K562 (cell line): ENCODE data around the gene MARCHF3. TPM values are rescaled to one million over a fixed set of nuclear protein-coding genes. Genes with fewer than 3 reads are reported as not detected.

ENCODE experiments used
- ATAC-seq: fragments of 200-7000 bp; cut with Tn5 transposase; 3 replicates; pipeline ENCODE4 v1.9.1; 2020; ENCODE audit warnings: moderate library complexity
- BruUV-seq: library from RNA; stranded (reverse); fragments of 400-500 nt; replicated peaks from 2 replicates; lab custom pipeline; 2021; lab: Mats Ljungman, UMichigan
- CTCF ChIA-PET: fragments of 300-600 bp; formaldehyde crosslinking; extraction: SDS; loops from one replicate; lab custom pipeline; 2021; ENCODE audit warnings: low intra/inter-chr PET ratio; lab: Yijun Ruan, JAX
- POLR2A ChIA-PET: fragments of 300-600, 350-650 bp; sonication (Branson Sonifier 250); formaldehyde crosslinking; extraction: SDS; loops from one replicate; lab custom pipeline; 2021; ENCODE audit warnings: antibody characterized with exemption, inconsistent platforms; lab: Yijun Ruan, JAX
- DNase-seq, 4 experiments: peaks; one replicate each; pipeline versions ENCODE4 v3.0.0 to v3.0.0-alpha.2; 2011 to 2018; ENCODE audit warnings: low spot score in 3 of 4, mixed read lengths in 3 of 4; ENCODE audit errors: extremely low read depth in 1 of 4
- FAIRE-seq: peaks from 2 replicates; lab custom pipeline; 2011; peaks lifted over from hg19 to GRCh38; lab: Jason Lieb, UNC
- H2AFZ ChIP-seq: 2 replicates; pipeline ENCODE4 v1.6.0; 2011; ENCODE audit warnings: low read depth, low read length, control low read depth, inconsistent platforms
- H3K27ac ChIP-seq: fragments of 200-600 bp; 3 replicates; pipeline ENCODE4 v1.8.0; 2011; ENCODE audit warnings: low read depth, mild to moderate bottlenecking, control low read depth, inconsistent platforms, low read length, moderate library complexity, mixed read lengths; ENCODE audit errors: extremely low read depth
- H3K27me3 ChIP-seq, 2 experiments: fragments of 300-600 bp in 1 of 2; 2 replicates in 1 of 2; 3 replicates in 1 of 2; pipeline versions ENCODE4 v1.6.0 to v1.8.0; 2011; ENCODE audit warnings: inconsistent platforms in 2 of 2, low read length in 2 of 2, mild to moderate bottlenecking in 1 of 2, mixed read lengths in 1 of 2, moderate library complexity in 1 of 2; ENCODE audit not compliant: control insufficient read depth in 2 of 2, insufficient read depth in 2 of 2
- H3K36me3 ChIP-seq: fragments of 300-600 bp; 3 replicates; pipeline ENCODE4 v1.8.0; 2011; ENCODE audit warnings: mild to moderate bottlenecking, low read length, inconsistent platforms; ENCODE audit not compliant: control insufficient read depth, insufficient read depth
- H3K4me1 ChIP-seq, 2 experiments: fragments of 200-600 bp in 1 of 2; replicated peaks in 1 of 2; 2 replicates in 1 of 2; 3 replicates in 1 of 2; pipeline versions ENCODE4 v1.5.1 to v1.8.0; 2011; ENCODE audit warnings: inconsistent platforms in 2 of 2, low read length in 2 of 2, mild to moderate bottlenecking in 1 of 2, mixed read lengths in 1 of 2, moderate library complexity in 1 of 2; ENCODE audit not compliant: control insufficient read depth in 2 of 2, insufficient read depth in 2 of 2
- H3K4me2 ChIP-seq: 2 replicates; pipeline ENCODE4 v1.6.1; 2011; ENCODE audit warnings: low read length, control low read depth, inconsistent platforms, mixed read lengths; ENCODE audit not compliant: insufficient read depth
- H3K4me3 ChIP-seq: fragments of 200-600 bp; sonication (generic), shearing (Covaris generic); 2 replicates; pipeline ENCODE4 v1.5.1; 2016; ENCODE audit warnings: control low read depth, inconsistent platforms
- H3K79me2 ChIP-seq: fragments of 200-600 bp; 3 replicates; pipeline ENCODE4 v1.8.0; 2011; ENCODE audit warnings: low read length, inconsistent platforms; ENCODE audit not compliant: control insufficient read depth, insufficient read depth
- H3K9ac ChIP-seq, 2 experiments: 2 replicates each; pipeline versions ENCODE4 v1.6.0 to v1.6.1; 2011; ENCODE audit warnings: low read depth in 2 of 2, low read length in 2 of 2, control low read depth in 1 of 2, inconsistent platforms in 1 of 2, mild to moderate bottlenecking in 1 of 2, mixed read lengths in 1 of 2; ENCODE audit not compliant: insufficient read depth in 1 of 2
- H3K9me1 ChIP-seq: one replicate; pipeline ENCODE4 v1.6.0; 2011; ENCODE audit warnings: inconsistent platforms, mild to moderate bottlenecking, low read length, moderate library complexity; ENCODE audit not compliant: control insufficient read depth, insufficient read depth
- H3K9me3 ChIP-seq: replicated peaks from 2 replicates; pipeline ENCODE4 v1.5.1; 2011; ENCODE audit warnings: low read depth, low read length, inconsistent platforms; ENCODE audit not compliant: control insufficient read depth, insufficient read depth
- H4K20me1 ChIP-seq: replicated peaks from 2 replicates; pipeline ENCODE4 v1.6.1; 2011; ENCODE audit warnings: low read length, inconsistent platforms, mixed read lengths; ENCODE audit not compliant: control insufficient read depth, insufficient read depth
- BRD9 ChIP-seq: fragments of 450-650 bp; IDR thresholded peaks from 2 replicates; pipeline ENCODE4 v1.6.1; 2018; ENCODE audit warnings: low read depth; ENCODE audit not compliant: partially characterized antibody
- MAX ChIP-seq: sonication (generic); formaldehyde crosslinking; IDR thresholded peaks from 2 replicates; pipeline ENCODE4 v1.9.0; 2022; ENCODE audit warnings: mild to moderate bottlenecking, missing genetic modification reagents
- MAZ ChIP-seq, 2 experiments: fragments of 450-650 bp in 1 of 2; sonication (generic) in 1 of 2; formaldehyde crosslinking; IDR thresholded peaks in 1 of 2; conservative IDR thresholded peaks in 1 of 2; 2 replicates each; pipeline versions ENCODE4 v1.4.0 to v1.5.0; 2020; ENCODE audit warnings: mild to moderate bottlenecking in 1 of 2, missing genetic modification reagents in 1 of 2
- MYNN ChIP-seq, 2 experiments: sonication (generic); formaldehyde crosslinking in 1 of 2; IDR thresholded peaks; 2 replicates each; pipeline versions ENCODE4 v1.5.0 to v1.6.1; 2016 to 2020; ENCODE audit warnings: antibody characterized with exemption in 1 of 2, missing genetic modification reagents in 1 of 2
- RAD51 ChIP-seq: fragments of 450-650 bp; IDR thresholded peaks from 2 replicates; pipeline ENCODE4 v1.7.1; 2016; ENCODE audit warnings: low read depth, mild to moderate bottlenecking, borderline replicate concordance
- SMARCE1 ChIP-seq: fragments of 450-650 bp; IDR thresholded peaks from 2 replicates; pipeline ENCODE4 v1.7.1; 2016; ENCODE audit warnings: mild to moderate bottlenecking
- TAL1 ChIP-seq: fragments of 450-650 bp; IDR thresholded peaks from 2 replicates; pipeline ENCODE4 v1.6.1; 2016; ENCODE audit warnings: mild to moderate bottlenecking
- WGBS: fragments of 100-300 bp; shearing (Covaris generic); methylation state at CpG from one replicate; pipeline ENCODE4 v1.1.6; 2016; ENCODE audit warnings: low coverage, mixed read lengths; ENCODE audit not compliant: insufficient coverage; ENCODE audit errors: missing lambda C conversion rate; 5-methylcytosine and 5-hydroxymethylcytosine counted together
- in situ Hi-C: fragments of 300-500 bp; cut with MboI; formaldehyde crosslinking; loops from 4 replicates; pipeline ENCODE4 v1.15.0; 2018; ENCODE audit warnings: inconsistent platforms, mixed read lengths
- intact Hi-C: fragments of 100-400 bp; cut with micrococcal nuclease; formaldehyde crosslinking; loops from 2 replicates; pipeline ENCODE4 v1.14.2; 2022
- polyA plus RNA-seq, 8 experiments: library from polyadenylated mRNA; depleted of rRNA in 4 of 8; stranded (reverse) in 5 of 8; unstranded in 3 of 8; fragments of >200 nt; fragmentation: Nextera tagmentation in 2 of 8; fragmentation: Illumina TruSeq in 1 of 8; extraction: Ambion mirVana in 2 of 8; extraction: Trizol in 1 of 8; gene quantifications; 2 replicates each; pipeline versions ENCODE4 v1.2.1 to v1.2.3, GENCODE V29; 2011 to 2014; ENCODE audit warnings: inconsistent platforms in 1 of 8, missing spikeins in 1 of 8
- total RNA-seq, 7 experiments: library from RNA; depleted of rRNA in 6 of 7; stranded (reverse); fragments of >200 nt in 6 of 7; fragmentation: Illumina TruSeq in 2 of 7; extraction: Trizol in 2 of 7; gene quantifications; 2 replicates each; pipeline versions ENCODE4 v1.2.1 to v1.2.3, GENCODE V29; 2011 to 2021; ENCODE audit warnings: low replicate concordance in 1 of 7

The MARCHF3 gene
- total and polyA plus RNA-seq, 9 of the 15 experiments (the other 6 are each of a cell fraction or from before 2014, with no cell fraction given), result 5.6 to 37.4 (median 16.5) TPM

GRCh38 chr5:126837242-126837641 lies 193.1 kb downstream of the MARCHF3 start:
- Histone ChIP-seq H3K9me1 (no peaks in the 10 kb centered on the region), H3K36me3 (peaks cover 61% of the 10 kb centered on the region), H3K27me3 (no peaks in the 10 kb centered on the region), H3K9ac (no peak overlapping the region), H3K4me1 (no peaks in the 10 kb centered on the region; a peak in 1 of 5 replicates), H3K4me2 (no peak overlapping the region), H2AFZ (no peak overlapping the region), H3K79me2 (no peaks in the 10 kb centered on the region), H4K20me1 (no peaks in the 10 kb centered on the region), H3K9me3 (no peaks in the 10 kb centered on the region), H3K27ac (no peak overlapping the region), H3K4me3 (no peak overlapping the region)
- ATAC-seq (0 out of 3 replicates have a peak, but pooled peaks have one; percentile 29), DNase-seq (no peak), FAIRE-seq (no peak)
- CTCF ChIA-PET, result interaction anchor here (2.0 to 2.7 kb wide), 2 partner anchors 476 to 656 kb away, joined by 14 to 16 read pairs; no protein-coding TSS in a partner anchor
- no TSS peak for BruUV-seq
- WGBS, result 100% methylated on average over 4 of the region's 4 CpGs
- in situ Hi-C loops (no loop called here), intact Hi-C loops (no loop called here)
- POLR2A ChIA-PET, result interaction anchor here (1.3 kb wide), 1 partner anchor 11 kb away, joined by 3 read pairs; no protein-coding TSS in a partner anchor
- TF ChIP-seq MYNN (IDR thresholded peaks at IDR 0.05), result no peak
- no peak for TF ChIP-seq MYNN (CRISPR knock-in tag; IDR thresholded peaks at IDR 0.05)
- no peak for TF ChIP-seq RAD51
- TF ChIP-seq BRD9, result no peak
- TF ChIP-seq MAX (CRISPR knock-in tag), result no peak
- no peak for TF ChIP-seq MAZ (CRISPR knock-in tag; conservative IDR thresholded peaks at IDR 0.05 in 1 of 2, IDR thresholded peaks at IDR 0.05 in 1 of 2)
- TF ChIP-seq TAL1, result no peak
- no peak for TF ChIP-seq SMARCE1
